HL-60 (cell line): ENCODE results near the gene GOLT1B.

ENCODE experiments used
- GABPA ChIP-seq: IDR thresholded peaks from 2 replicates; pipeline ENCODE4 v1.6.1; 2012; ENCODE audit warnings: low read depth
- POLR2AphosphoS5 ChIP-seq: IDR thresholded peaks from 2 replicates; pipeline ENCODE4 v1.6.1; 2012; ENCODE audit warnings: low read depth
- SPI1 ChIP-seq: IDR thresholded peaks from 2 replicates; pipeline ENCODE4 v1.6.1; 2012; ENCODE audit warnings: low read depth, mild to moderate bottlenecking, borderline replicate concordance
- TF ChIP-seq, protein P1 (sequence below): IDR thresholded peaks from one replicate; pipeline ENCODE4 v1.5.1; 2011; ENCODE audit warnings: low read length, control low read depth, inconsistent platforms; ENCODE audit not compliant: insufficient read depth
- TF ChIP-seq, protein P2 (sequence below): IDR thresholded peaks from 2 replicates; pipeline ENCODE4 v1.6.1; 2012; ENCODE audit warnings: low read depth; ENCODE audit not compliant: insufficient replicate concordance

DNA sequence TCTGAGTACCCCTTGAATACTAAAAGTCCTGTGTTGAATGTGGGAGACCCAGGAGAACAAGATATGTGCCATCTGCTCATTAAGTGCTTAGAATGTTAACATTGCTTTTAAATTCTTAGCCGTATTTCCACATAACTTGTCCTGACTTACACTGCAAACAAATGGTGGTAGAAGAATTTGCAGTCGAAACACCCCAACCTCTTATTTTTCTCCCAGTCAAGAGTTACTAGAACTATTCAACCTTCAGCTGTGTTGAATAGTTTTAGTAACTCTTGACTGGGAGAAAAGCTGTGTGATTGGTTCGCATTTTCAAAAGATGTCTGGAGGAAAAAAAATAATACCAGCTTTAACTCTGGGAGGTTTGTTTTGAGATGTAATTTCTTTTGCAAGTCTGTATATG, 16.9 kb downstream of the GOLT1B start:
- TF ChIP-seq, protein P1, sequence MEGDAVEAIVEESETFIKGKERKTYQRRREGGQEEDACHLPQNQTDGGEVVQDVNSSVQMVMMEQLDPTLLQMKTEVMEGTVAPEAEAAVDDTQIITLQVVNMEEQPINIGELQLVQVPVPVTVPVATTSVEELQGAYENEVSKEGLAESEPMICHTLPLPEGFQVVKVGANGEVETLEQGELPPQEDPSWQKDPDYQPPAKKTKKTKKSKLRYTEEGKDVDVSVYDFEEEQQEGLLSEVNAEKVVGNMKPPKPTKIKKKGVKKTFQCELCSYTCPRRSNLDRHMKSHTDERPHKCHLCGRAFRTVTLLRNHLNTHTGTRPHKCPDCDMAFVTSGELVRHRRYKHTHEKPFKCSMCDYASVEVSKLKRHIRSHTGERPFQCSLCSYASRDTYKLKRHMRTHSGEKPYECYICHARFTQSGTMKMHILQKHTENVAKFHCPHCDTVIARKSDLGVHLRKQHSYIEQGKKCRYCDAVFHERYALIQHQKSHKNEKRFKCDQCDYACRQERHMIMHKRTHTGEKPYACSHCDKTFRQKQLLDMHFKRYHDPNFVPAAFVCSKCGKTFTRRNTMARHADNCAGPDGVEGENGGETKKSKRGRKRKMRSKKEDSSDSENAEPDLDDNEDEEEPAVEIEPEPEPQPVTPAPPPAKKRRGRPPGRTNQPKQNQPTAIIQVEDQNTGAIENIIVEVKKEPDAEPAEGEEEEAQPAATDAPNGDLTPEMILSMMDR: no peak
- TF ChIP-seq, protein P2, sequence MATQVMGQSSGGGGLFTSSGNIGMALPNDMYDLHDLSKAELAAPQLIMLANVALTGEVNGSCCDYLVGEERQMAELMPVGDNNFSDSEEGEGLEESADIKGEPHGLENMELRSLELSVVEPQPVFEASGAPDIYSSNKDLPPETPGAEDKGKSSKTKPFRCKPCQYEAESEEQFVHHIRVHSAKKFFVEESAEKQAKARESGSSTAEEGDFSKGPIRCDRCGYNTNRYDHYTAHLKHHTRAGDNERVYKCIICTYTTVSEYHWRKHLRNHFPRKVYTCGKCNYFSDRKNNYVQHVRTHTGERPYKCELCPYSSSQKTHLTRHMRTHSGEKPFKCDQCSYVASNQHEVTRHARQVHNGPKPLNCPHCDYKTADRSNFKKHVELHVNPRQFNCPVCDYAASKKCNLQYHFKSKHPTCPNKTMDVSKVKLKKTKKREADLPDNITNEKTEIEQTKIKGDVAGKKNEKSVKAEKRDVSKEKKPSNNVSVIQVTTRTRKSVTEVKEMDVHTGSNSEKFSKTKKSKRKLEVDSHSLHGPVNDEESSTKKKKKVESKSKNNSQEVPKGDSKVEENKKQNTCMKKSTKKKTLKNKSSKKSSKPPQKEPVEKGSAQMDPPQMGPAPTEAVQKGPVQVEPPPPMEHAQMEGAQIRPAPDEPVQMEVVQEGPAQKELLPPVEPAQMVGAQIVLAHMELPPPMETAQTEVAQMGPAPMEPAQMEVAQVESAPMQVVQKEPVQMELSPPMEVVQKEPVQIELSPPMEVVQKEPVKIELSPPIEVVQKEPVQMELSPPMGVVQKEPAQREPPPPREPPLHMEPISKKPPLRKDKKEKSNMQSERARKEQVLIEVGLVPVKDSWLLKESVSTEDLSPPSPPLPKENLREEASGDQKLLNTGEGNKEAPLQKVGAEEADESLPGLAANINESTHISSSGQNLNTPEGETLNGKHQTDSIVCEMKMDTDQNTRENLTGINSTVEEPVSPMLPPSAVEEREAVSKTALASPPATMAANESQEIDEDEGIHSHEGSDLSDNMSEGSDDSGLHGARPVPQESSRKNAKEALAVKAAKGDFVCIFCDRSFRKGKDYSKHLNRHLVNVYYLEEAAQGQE: no peak
- TF ChIP-seq GABPA (no peak), SPI1 (no peak), POLR2AphosphoS5 (no peak)
